WTC11 (cell line): ENCODE measurements around the gene MANBA. TPM values are rescaled to one million over a fixed set of nuclear protein-coding genes. Genes with fewer than 3 reads are reported as not detected.
A peak's percentile ranks its signal among the peaks of the same experiment; 100 is the strongest.

Experiments used
- ATAC-seq: fragments of 200-7000 bp; cut with Tn5 transposase; 2 replicates; pipeline ENCODE4 v1.10.0; 2021; ENCODE audit warnings: mild to moderate bottlenecking, moderate library complexity
- CTCF ChIA-PET: fragments of 300-600 bp; sonication (Branson Sonifier 250); formaldehyde crosslinking; loops from one replicate; lab custom pipeline; 2021; ENCODE audit warnings: antibody characterized with exemption; lab: Charles Lee
- POLR2A ChIA-PET: fragments of 350-600 bp; sonication (Branson Sonifier 250); formaldehyde crosslinking; loops from one replicate; lab custom pipeline; 2021; ENCODE audit warnings: antibody characterized with exemption; lab: Charles Lee
- DNase-seq: peaks from one replicate; pipeline ENCODE4 v3.0.0; 2021; ENCODE audit warnings: low spot score
- H3K27ac Mint-ChIP-seq: 2 replicates; pipeline ENCODE4 v1.8.0; 2021; ENCODE audit warnings: mixed read lengths
- H3K27me3 Mint-ChIP-seq: 2 replicates; pipeline ENCODE4 v1.8.0; 2021; ENCODE audit warnings: low read depth, mild to moderate bottlenecking, moderate library complexity, mixed read lengths
- H3K36me3 Mint-ChIP-seq: 2 replicates; pipeline ENCODE4 v1.8.0; 2021; ENCODE audit warnings: mixed read lengths
- H3K4me1 Mint-ChIP-seq: 2 replicates; pipeline ENCODE4 v1.8.0; 2022; ENCODE audit warnings: mixed read lengths
- H3K4me3 Mint-ChIP-seq: 2 replicates; pipeline ENCODE4 v1.8.0; 2021; ENCODE audit warnings: mild to moderate bottlenecking, moderate library complexity, mixed read lengths
- H3K9me3 Mint-ChIP-seq: 2 replicates; pipeline ENCODE4 v1.8.0; 2021; ENCODE audit warnings: mixed read lengths
- ATF2 ChIP-seq: sonication (generic); formaldehyde crosslinking; IDR thresholded peaks from 2 replicates; pipeline ENCODE4 v1.8.1; 2022; ENCODE audit warnings: low read depth, missing genetic modification reagents, borderline replicate concordance
- ATF3 ChIP-seq: sonication (generic); formaldehyde crosslinking; conservative IDR thresholded peaks from 2 replicates; pipeline ENCODE4 v1.8.1; 2022; ENCODE audit warnings: mild to moderate bottlenecking, missing genetic modification reagents
- CREB1 ChIP-seq: sonication (generic); formaldehyde crosslinking; IDR thresholded peaks from 2 replicates; pipeline ENCODE4 v1.8.0; 2023; ENCODE audit warnings: mild to moderate bottlenecking, missing genetic modification reagents
- ESRRA ChIP-seq: sonication (generic); formaldehyde crosslinking; IDR thresholded peaks from 2 replicates; pipeline ENCODE4 v1.8.1; 2022; ENCODE audit warnings: mild to moderate bottlenecking, missing genetic modification reagents, borderline replicate concordance
- FOXP1 ChIP-seq: sonication (generic); formaldehyde crosslinking; IDR thresholded peaks from 2 replicates; pipeline ENCODE4 v1.8.0; 2022; ENCODE audit warnings: missing genetic modification reagents, mild to moderate bottlenecking, moderate library complexity, borderline replicate concordance
- GTF2I ChIP-seq: fragments of 250-450 bp; sonication (Bioruptor Pico); conservative IDR thresholded peaks from 2 replicates; pipeline ENCODE4 v1.4.0; 2021; ENCODE audit warnings: mild to moderate bottlenecking
- NR2C2 ChIP-seq: sonication (generic); formaldehyde crosslinking; IDR thresholded peaks from 2 replicates; pipeline ENCODE4 v1.8.0; 2022; ENCODE audit warnings: mild to moderate bottlenecking, missing genetic modification reagents
- OVOL2 ChIP-seq: fragments of 250-450 bp; sonication (Bioruptor Pico); IDR thresholded peaks from 2 replicates; pipeline ENCODE4 v1.9.0; 2021; ENCODE audit warnings: mild to moderate bottlenecking, borderline replicate concordance
- RORB ChIP-seq: fragments of 250-450 bp; sonication (Bioruptor Pico); IDR thresholded peaks from 2 replicates; pipeline ENCODE4 v1.9.0; 2021; ENCODE audit warnings: mild to moderate bottlenecking
- ZNF281 ChIP-seq: sonication (generic); formaldehyde crosslinking; IDR thresholded peaks from 2 replicates; pipeline ENCODE4 v1.8.0; 2023; ENCODE audit warnings: mild to moderate bottlenecking, missing genetic modification reagents
- ZNF396 ChIP-seq: fragments of 250-450 bp; sonication (Bioruptor Pico); IDR thresholded peaks from 2 replicates; pipeline ENCODE4 v1.8.0; 2021; ENCODE audit warnings: mild to moderate bottlenecking, moderate library complexity, borderline replicate concordance
- ZNF416 ChIP-seq: fragments of 250-450 bp; sonication (Bioruptor Pico); IDR thresholded peaks from 2 replicates; pipeline ENCODE4 v1.9.0; 2021; ENCODE audit warnings: mild to moderate bottlenecking, inconsistent platforms
- total RNA-seq: library from RNA; stranded (reverse); gene quantifications from 3 replicates; pipeline ENCODE4 v1.2.3, GENCODE V29; 2021
- TF ChIP-seq, protein P1 (sequence below): sonication (generic); formaldehyde crosslinking; IDR thresholded peaks from 2 replicates; pipeline ENCODE4 v1.8.0; 2023; ENCODE audit warnings: missing genetic modification reagents, mild to moderate bottlenecking, borderline replicate concordance
- TF ChIP-seq, protein P2 (sequence below): sonication (generic); formaldehyde crosslinking; IDR thresholded peaks from 2 replicates; pipeline ENCODE4 v1.8.1; 2023; ENCODE audit warnings: mild to moderate bottlenecking, missing genetic modification reagents

The MANBA gene
- total RNA-seq, 1 experiment from 2014 or later: 35.1 TPM

GRCh38 chr4:102631616-102632015 is 129.2 kb downstream of the MANBA start (continued):
- TF ChIP-seq ZNF396 (CRISPR knock-in tag): no peak

GRCh38 chr4:102629673-102630072 is 131.1 kb downstream of the MANBA start:
- H3K27ac Mint-ChIP-seq: peak overlapping the region; percentile 12; the same call in 1 of the 2 replicates
- no peaks in the 10 kb centered on the region for H3K27me3 Mint-ChIP-seq
- H3K9me3 Mint-ChIP-seq: no peaks in the 10 kb centered on the region
- peaks cover 5% of the 10 kb centered on the region for H3K4me1 Mint-ChIP-seq
- TF ChIP-seq NR2C2 (CRISPR knock-in tag) (no peak), CREB1 (CRISPR knock-in tag) (no peak), RORB (CRISPR knock-in tag) (no peak), ESRRA (CRISPR knock-in tag) (no peak), ATF2 (CRISPR knock-in tag) (no peak), GTF2I (CRISPR knock-in tag) (no peak), OVOL2 (CRISPR knock-in tag) (no peak), ZNF281 (no peak), ATF3 (no peak), ZNF416 (CRISPR knock-in tag) (no peak), FOXP1 (CRISPR knock-in tag) (no peak)
- TF ChIP-seq, protein P1, sequence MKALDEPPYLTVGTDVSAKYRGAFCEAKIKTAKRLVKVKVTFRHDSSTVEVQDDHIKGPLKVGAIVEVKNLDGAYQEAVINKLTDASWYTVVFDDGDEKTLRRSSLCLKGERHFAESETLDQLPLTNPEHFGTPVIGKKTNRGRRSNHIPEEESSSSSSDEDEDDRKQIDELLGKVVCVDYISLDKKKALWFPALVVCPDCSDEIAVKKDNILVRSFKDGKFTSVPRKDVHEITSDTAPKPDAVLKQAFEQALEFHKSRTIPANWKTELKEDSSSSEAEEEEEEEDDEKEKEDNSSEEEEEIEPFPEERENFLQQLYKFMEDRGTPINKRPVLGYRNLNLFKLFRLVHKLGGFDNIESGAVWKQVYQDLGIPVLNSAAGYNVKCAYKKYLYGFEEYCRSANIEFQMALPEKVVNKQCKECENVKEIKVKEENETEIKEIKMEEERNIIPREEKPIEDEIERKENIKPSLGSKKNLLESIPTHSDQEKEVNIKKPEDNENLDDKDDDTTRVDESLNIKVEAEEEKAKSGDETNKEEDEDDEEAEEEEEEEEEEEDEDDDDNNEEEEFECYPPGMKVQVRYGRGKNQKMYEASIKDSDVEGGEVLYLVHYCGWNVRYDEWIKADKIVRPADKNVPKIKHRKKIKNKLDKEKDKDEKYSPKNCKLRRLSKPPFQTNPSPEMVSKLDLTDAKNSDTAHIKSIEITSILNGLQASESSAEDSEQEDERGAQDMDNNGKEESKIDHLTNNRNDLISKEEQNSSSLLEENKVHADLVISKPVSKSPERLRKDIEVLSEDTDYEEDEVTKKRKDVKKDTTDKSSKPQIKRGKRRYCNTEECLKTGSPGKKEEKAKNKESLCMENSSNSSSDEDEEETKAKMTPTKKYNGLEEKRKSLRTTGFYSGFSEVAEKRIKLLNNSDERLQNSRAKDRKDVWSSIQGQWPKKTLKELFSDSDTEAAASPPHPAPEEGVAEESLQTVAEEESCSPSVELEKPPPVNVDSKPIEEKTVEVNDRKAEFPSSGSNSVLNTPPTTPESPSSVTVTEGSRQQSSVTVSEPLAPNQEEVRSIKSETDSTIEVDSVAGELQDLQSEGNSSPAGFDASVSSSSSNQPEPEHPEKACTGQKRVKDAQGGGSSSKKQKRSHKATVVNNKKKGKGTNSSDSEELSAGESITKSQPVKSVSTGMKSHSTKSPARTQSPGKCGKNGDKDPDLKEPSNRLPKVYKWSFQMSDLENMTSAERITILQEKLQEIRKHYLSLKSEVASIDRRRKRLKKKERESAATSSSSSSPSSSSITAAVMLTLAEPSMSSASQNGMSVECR (CRISPR knock-in tag): no peak
- TF ChIP-seq, protein P2, sequence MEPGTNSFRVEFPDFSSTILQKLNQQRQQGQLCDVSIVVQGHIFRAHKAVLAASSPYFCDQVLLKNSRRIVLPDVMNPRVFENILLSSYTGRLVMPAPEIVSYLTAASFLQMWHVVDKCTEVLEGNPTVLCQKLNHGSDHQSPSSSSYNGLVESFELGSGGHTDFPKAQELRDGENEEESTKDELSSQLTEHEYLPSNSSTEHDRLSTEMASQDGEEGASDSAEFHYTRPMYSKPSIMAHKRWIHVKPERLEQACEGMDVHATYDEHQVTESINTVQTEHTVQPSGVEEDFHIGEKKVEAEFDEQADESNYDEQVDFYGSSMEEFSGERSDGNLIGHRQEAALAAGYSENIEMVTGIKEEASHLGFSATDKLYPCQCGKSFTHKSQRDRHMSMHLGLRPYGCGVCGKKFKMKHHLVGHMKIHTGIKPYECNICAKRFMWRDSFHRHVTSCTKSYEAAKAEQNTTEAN (CRISPR knock-in tag): no peak
- ATAC-seq: no peak
- no peak for DNase-seq
- ChIA-PET CTCF (no interaction called here), POLR2A (no interaction called here)
- no peak overlapping the region for H3K4me3 Mint-ChIP-seq
- H3K36me3 Mint-ChIP-seq: peaks cover 10% of the 10 kb centered on the region
